GM18951 (cell line): ENCODE results near the gene ITPRIP.

ENCODE experiments used
- POLR2A ChIP-seq: IDR thresholded peaks from 4 replicates; pipeline ENCODE4 v1.6.1; 2011; ENCODE audit warnings: mild to moderate bottlenecking; ENCODE audit not compliant: insufficient read length, insufficient read depth; ENCODE audit errors: extremely low read depth
- in situ Hi-C: fragments of 300-500 bp; cut with MboI; formaldehyde crosslinking; loops from one replicate; pipeline ENCODE4 v1.12.0; 2022; ENCODE audit warnings: low sequenced_read_pairs, mixed read lengths, inconsistent platforms; ENCODE audit not compliant: unreplicated experiment

Gene ITPRIP

GRCh38 chr10:104327745-104328645 is 10.3 kb downstream of the ITPRIP start:
- in situ Hi-C loops: no loop called here
- no peak for TF ChIP-seq POLR2A

- in situ Hi-C loops: no loop called here
- no peak for TF ChIP-seq POLR2A
These were observed 11.2 kb downstream of the ITPRIP start for GRCh38 chr10:104326991-104327610.

GRCh38 chr10:104325436-104326435 is 12.5 kb downstream of the ITPRIP start:
- in situ Hi-C loops: no loop called here
- no peak for TF ChIP-seq POLR2A

GRCh38 chr10:104324931-104325330 is 13.3 kb downstream of the ITPRIP start:
- no peak for TF ChIP-seq POLR2A
- in situ Hi-C loops: no loop called here

- in situ Hi-C loops: no loop called here
These were observed 14.0 kb downstream of the ITPRIP start for GRCh38 chr10:104324221-104324686.

GRCh38 chr10:104323760-104324201 is 14.5 kb downstream of the ITPRIP start:
- TF ChIP-seq POLR2A: no peak
- in situ Hi-C loops: no loop called here

More at GRCh38 chr10:104324221-104324686, 14.0 kb downstream of the ITPRIP start:
- TF ChIP-seq POLR2A: no peak

- no peak for TF ChIP-seq POLR2A
- in situ Hi-C loops: no loop called here
These were observed 15.2 kb downstream of the ITPRIP start for GRCh38 chr10:104323085-104323484.

GRCh38 chr10:104322416-104322782 is 15.9 kb downstream of the ITPRIP start:
- in situ Hi-C loops: no loop called here
- no peak for TF ChIP-seq POLR2A

GRCh38 chr10:104321725-104322415 is 16.4 kb downstream of the ITPRIP start:
- no peak for TF ChIP-seq POLR2A
- in situ Hi-C loops: no loop called here

- in situ Hi-C loops: no loop called here
- TF ChIP-seq POLR2A: no peak
These were observed 17.0 kb downstream of the ITPRIP start for GRCh38 chr10:104321226-104321625.

GRCh38 chr10:104318810-104319741 is 19.2 kb downstream of the ITPRIP start:
- TF ChIP-seq POLR2A: no peak

GRCh38 chr10:104318326-104318725 is 19.9 kb downstream of the ITPRIP start:
- in situ Hi-C loops: no loop called here
- no peak for TF ChIP-seq POLR2A

More at GRCh38 chr10:104318810-104319741, 19.2 kb downstream of the ITPRIP start:
- in situ Hi-C loops: no loop called here
